Stimulated activated CD8-positive, alpha-beta memory T cell treated with anti-CD3 and anti-CD28 coated beads, Interleukin-7, amount 100 ng/mL, for 4 hours (primary cell): ENCODE data around the gene LEFTY1.

Source experiments
- DNase-seq, 2 donors: peaks; one replicate each; pipeline ENCODE4 v3.0.0-alpha.2; 2020; ENCODE audit warnings: low read depth in 2 of 2

The LEFTY1 gene

DNA sequence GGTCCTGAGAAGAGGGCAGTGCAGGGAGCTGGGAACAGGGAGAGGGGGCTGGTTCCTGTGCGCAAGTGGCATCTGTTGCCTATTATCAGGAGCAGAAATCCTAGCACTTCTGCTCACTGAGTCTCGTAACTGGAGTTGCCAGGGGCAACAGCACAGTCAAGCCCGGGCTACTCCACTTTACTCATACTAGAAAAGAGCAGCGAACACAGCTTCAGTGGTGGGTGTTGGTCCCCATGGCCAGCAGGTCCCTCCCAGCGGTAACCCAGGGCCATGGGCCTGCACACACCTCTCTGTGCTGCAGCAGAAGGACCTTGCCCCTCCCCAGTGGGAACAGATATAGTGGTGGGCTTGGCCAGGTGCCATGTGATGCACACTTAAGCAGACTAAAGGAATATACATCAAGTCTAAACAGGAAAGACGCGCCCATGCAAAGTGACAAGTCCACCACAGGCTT lies 26.6 kb upstream of the LEFTY1 start:
- no peak for DNase-seq

DNA sequence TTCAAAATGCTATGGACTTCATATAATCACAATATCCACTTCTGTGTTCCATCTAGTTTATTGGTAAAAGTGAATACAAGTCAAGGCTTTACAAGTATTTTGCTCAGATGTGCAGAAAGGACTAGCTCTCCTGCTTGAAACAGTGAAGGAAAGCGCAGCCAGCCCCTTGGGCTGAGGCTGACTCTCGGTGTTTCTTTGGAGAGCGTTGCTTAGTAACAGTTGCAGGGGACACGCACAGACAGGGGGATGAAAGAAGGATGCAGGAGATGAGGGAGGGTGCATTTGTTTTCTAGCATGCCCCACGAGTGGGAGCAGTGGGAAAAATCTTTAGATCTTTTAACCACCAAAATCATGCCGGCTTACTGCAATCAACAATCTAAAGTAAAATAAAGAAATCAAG lies 26.0 kb upstream of the LEFTY1 start:
- no peak for DNase-seq

DNA sequence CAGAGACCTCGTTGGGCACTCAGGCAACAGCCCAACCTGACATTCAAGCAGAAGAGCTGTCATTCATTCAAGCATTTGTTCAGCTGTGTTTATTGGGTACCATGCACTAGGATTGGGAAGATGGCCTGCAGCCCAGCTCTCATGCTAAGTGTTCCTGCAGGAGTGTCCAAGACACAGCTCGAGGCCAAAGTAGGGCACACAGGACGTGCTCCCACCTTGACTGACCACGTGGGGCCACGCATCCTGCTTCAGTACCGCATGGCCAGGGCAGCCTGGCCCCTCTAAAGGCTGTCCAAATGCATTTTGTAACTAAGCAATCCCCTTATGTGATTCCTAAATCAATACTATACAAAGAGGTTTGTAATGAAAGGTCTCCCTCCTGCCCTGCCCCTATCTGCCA lies 25.4 kb upstream of the LEFTY1 start:
- DNase-seq, result no peak

DNA sequence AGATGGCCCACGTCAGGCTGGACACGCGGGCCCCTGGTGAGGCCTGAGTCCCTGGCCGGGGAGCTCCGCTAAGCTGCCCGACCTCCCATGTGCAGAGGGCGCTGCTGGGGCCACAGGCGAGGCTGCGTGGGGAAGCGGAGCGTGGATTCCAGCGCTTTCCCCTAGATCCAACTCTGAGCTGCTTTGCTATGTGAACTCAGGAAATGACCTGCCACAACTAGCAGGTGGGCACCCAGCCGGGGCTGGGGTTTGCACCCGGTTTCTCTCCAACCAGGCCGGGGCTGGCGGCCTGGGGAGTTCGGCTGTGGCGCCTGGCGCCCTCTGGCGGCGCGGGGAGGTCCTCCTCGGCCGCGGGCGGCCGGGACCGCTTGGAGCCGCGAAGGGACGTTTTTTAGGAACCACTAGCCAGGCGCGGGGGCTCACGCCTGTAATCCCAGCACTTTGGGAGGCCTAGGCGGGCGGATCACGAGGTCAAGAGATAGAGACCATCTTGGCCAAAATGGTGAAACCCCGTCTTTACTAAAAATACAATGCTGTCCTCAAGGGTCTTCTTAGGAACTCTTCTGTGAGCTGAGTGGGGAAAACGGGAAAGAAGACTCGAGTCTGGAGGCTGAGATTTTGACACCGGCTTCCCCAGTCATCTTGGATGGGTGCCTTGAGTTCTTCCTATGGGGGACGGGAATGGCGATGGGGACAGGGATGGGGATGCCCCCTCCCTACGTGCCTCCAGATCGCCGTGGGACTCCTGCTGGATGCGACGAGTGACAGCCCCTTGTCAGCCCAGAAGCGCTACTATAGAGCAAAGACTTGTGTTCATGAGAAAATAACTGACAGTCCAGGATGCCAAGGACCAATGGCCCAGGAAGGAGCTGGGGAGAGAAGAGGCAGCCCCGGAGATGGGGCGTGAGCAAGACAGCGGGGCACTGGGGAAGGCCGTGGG lies 22.5 kb upstream of the LEFTY1 start:
- DNase-seq, result peak in 1 of 2 donors; percentile 54

DNA sequence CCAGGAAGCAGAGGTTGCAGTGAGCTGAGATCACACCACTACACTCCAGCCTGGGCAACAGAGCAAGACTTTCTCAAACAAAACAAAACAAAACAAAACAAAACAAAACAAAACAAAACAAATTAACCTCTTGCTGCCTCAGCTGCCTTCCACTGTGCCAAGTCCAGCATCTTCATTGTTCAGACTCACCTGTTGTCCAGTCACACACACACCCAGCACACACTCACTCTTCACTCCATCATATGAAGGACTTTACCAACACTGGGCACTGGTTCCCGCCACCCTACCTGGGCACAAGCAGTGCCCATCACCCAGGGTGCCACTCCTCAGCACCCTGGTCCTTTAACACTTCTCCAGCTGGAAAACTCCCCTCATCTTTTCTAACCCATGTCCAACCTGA lies 20.5 kb upstream of the LEFTY1 start:
- DNase-seq, result no peak

DNA sequence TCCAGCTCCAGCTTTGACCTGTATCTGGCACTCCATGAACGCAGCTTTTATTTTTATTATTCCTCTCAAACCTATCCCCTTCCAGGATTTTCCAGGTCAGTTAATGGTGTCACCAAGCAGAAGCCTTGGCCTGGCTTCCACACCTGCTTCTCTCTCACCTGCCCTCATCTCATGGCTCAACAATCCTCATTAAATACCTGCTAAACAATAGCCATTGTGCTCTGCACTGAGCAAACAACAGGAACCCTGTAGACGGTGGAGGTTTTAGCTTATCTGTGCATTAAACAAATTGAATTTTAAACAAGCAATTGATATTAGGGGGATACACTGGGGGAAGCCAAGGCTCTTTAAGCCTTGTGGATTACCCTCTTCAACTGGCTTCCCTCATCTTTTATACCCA lies 19.8 kb upstream of the LEFTY1 start:
- DNase-seq, result no peak

DNA sequence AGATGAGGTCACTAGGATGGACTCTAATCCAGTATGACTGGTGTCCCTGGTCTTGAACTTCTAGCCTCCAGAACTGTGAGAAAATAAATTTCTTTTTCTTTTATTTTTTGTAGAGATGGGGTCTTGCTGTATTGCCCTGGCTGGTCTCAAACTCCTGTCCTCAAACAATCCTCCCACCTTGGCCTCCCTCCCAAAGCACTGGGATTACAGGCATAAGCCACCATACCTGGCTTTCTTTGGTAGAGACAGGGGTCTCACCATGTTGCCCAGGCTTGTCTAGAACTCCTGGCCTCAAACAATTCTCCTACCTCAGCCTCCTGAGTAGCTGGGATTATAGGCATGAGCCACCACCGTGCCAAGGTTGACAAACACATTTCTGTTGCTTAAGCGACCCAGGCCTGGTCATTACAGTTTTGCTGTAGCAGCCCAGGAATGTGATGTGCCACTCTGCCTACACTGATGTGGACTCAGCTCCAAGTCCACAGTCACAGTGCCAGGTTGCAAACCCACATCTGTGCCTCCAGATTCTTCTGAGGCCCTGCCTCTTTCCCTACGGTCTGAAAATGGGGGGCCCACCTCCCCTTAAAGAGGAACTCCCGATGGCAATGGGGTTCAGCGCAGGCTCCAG lies 19.2 kb upstream of the LEFTY1 start:
- no peak for DNase-seq

DNA sequence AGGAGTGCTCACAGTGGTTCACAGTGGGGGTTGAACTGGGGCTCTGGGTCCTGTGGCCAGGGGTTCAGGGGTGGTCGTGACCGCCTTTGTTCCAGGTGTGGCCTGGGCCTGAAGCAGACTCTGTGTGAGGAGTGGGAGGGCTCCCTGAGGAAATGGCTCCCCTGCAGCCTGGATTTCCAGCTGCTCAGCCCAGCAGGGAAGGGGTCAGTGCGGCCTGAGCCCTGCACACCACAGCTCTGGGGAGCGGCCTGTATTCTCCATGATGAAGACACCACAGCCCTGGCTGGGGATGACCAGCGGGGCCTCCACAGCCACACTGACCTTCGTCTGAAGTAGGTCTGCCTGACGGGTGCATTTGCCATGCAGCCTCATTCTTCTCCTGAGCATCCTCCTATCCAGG lies 18.4 kb upstream of the LEFTY1 start:
- no peak for DNase-seq

DNA sequence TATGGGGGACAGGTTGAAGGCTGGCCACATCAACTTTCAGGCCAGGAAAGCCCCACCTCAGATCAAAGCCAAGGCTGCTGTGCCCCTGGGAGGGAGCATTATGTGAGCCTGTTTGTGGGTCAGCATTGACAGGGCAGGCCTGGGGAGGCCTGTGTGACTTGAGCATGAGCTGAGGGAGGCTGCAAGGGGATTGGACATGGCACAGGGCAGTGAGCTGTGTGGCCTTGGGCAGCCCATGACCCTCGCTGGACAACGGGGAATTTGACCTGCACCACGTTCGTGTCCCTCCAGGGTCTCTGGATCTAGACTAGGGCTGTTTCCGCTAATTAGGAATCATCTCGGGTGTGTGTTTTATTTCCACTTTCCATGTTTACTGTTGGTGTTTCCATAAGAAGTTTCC lies 17.5 kb upstream of the LEFTY1 start:
- no peak for DNase-seq

DNA sequence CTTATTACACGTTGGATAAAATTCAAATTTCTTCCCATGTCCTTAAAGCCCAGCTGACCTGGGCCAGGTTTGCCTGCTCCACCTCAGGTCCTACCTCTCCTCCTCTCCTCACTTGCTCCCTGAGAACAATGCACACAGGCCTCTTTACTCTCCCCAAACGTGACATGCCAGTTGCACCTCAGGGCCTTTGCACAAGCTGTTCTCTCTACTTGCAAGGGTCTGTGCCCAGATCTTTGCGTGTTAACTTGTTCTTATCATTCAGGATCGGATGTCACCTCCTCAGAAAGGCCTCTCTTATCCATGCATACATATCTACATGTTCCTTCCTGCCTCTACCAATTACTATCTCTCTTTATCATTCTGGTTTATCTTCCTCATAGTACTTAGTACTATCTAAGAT lies 14.7 kb upstream of the LEFTY1 start:
- DNase-seq, result no peak

DNA sequence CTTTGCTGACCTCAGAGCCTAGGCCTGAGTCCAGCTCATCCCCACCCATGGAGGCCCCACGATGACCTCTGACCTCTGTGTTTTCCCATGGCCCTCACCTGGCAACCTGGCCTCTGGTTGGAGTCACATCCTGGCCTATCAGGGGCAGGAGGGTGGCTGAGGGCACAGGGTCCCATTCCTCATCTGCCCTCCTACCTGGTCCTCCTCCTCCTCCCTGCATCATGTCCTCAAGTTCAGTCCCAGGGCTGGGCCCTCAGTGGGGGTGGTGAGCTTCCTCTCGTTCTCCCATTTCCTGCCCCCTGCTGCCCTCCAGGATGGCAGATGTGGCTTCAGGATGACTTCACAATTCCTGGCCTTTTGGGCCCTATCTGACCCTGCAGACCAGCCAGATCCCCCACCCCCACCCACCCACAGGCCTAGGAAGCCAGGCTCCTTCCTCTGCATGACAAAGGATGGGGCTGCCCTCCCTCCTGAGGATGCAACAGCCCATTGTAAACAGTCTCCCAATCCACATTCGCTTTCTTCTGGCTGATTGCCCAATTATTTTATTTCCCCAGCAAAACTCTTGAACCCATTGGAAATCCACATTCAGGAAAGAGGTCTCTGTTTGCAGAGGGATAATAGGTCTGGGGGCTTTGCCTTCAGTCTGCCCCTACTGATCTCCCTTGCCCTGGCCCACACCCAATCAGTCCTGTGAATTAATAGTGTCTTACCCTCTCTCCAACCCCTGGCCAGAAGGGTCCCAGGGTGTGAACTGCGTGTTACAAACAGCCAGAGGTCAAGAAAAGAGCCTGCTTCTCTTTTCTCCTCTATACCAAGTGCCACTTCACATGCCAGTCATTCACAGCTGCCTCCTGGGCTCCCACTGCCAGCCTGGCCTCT lies 10.3 kb upstream of the LEFTY1 start:
- no peak for DNase-seq

DNA sequence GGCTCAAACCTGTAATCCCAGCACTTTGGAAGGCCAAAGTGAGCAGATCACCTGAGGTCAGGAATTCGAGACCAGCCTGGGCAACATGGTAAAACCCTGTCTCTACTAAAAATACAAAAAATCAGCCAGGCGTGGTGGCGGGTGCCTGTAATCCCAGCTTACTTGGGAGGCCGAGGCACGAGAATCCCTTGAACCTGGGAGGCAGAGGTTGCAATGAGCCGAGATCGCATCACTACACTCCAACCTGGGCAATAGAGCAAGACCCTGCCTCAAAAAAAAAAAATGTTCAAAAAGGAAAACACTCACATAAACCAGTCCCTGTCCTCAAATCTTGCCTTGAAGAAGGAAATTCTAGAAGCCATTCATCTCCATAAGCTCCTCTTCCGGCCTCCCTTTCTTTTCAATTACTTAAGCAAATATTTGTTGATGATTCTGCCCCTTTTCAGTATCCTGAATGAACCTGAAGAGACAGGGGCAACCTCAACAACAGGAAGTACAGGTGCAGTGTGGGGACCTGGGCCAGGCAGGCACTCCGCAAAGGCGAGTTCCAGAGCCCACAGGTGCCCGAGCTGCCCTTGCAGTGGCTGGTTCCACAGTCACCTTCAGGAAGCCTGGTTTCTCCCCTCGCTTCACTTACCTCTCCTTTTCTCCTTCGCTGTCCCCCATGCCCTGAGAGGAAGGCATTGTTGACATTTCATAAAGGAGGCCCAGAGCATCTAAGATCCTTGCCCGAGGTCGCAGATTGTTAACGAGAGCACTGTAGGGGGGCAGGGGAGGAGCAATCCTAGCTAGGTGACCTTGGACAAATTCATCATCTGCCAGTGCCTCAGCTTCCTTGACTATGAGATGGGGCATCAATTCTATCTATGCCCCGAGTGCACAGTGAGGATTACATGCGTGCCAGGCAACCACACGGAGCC lies 8.9 kb upstream of the LEFTY1 start:
- no peak for DNase-seq

DNA sequence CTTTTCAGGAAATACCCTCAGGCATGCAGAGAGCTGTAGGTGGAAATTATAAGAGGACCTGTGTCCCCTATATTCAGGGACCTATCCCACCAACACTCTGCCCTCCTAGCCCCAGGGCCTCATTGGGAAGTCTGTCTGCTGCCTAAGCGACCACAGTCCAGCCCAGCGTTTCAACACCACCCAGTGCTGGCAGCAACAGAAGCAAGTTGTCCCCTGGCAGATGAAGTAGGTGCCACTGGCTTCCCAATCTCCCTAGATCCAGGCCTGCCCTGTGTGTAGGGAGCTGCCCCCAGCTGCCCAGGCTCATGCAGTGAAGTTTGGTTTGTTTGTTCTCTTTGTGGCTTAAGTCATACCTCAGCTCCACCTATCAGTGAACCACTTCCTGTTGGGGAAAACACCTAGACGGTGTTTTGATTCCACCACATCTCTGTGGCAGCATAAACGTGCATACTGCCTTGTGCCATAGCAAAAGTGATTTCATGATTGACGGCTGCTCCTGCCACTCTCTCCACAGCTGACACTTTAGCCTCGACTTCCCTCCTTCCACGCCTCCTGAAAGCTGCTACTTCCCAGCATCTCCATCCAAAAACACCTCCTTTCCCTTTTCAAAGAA lies 8.1 kb upstream of the LEFTY1 start:
- DNase-seq, result peak; percentile 41 to 56

DNA sequence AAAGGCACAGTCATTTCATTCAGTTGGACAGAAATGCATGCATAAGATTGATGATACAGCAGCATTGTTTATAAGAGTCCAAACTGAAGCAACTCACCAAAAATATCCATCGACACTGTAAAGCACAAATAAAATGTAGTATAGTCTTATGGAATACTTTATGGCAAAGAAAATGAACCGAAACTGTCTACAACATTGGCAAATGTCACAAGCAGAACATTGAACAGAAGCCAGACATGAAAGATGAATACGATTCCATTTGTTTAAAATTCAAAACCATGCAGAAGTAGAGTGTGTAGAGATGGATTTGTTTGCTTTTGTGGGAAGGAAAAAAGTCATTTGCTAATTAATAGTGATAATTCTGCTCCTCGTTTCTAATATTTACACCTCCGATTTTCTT lies 7.5 kb upstream of the LEFTY1 start:
- DNase-seq, result no peak

DNA sequence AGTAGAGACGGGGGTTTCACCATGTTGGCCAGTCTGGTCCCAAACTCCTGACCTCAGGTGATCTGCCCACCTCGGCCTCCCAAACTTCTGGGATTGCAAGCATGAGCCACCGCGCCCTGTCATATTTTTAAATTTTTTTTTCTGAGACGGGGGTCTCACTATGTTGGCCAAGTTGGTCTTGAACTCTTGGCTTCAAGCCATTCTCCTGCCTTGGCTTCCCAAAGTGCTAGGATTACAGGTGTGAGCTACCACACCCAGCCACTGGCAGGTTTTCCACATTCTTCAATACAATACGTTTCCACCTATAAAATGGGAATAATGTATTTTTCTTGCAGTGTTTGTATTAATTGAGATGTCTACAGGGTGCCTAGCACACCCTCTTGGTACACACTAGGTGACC lies 3.4 kb upstream of the LEFTY1 start:
- DNase-seq, result no peak

DNA sequence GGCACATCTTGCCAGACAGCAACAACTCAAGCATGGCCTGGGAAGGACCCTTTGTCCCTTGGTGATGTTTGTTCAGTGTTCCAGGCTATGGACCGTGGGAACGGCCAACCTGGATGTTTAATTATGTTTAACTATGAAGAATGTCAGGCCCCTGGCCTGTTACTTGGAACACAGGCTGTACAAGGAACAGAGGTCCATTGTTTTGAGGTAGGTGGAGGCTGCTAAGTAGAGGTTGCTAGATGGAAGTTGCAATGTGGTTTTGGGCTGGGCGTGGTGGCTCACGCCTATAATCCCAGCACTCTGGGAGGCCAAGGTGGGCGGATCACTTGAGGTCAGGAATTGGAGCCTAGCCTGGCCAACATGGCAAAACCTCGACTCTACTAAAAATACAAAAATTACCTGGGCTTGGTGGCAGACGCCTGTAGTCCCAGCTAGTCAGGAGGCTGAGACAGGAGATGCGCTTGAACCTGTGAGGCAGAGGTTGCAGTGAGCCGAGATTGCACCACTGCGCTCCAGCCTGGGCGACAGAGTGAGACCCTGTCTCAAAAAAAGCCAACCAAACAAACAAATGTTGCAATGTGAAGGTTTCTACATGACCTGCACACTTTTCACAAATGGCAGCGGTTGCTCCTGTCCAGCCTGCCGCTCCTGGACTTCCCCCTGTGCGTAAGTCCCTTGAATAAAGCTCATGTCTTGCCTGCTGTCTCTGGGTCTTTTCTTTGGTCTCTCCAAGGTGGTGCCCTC lies 2.5 kb upstream of the LEFTY1 start:
- DNase-seq, result no peak

DNA sequence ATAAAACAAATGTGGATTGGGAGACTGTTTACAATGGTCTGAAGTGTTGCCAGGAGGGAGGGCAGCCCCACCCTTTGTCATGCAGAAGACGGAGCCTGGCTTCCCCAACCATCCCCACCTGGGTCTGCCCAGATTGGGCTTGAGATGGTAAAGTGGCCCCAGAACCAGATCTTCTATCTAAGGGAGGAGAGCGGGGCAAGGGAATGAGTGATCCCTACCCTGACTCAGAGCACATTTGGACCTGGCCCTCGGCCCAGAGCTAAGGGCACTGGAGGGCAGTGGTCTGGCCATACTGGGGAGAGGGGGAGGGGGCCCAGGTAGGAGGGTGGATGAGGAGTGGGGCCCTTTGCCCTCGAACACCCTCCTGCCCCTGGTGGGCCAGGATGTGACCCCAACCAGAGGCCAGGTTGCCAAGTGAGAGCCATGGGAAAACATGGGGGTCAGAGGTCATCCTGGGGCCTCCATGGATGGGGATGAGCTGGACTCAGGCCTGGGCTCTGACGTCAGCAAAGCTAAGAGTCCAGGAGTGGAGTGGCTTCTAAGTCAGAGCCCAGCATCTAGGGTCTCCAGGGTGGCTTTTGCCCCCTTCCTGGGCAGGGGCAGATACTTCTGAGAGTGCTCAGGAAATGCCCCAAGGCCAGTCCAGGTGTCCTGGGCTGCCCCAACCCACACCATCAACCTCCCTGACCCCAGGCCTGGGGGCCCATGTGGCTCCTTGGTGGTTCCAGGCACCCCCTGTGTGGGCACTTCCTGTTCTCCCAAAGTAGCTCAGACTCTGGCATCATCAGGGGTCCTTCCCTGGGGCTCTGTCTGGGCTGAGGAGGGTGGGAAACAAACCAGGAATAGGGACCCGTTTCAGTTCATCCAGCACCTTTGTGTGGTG lies 1.6 kb upstream of the LEFTY1 start:
- DNase-seq, result no peak

DNA sequence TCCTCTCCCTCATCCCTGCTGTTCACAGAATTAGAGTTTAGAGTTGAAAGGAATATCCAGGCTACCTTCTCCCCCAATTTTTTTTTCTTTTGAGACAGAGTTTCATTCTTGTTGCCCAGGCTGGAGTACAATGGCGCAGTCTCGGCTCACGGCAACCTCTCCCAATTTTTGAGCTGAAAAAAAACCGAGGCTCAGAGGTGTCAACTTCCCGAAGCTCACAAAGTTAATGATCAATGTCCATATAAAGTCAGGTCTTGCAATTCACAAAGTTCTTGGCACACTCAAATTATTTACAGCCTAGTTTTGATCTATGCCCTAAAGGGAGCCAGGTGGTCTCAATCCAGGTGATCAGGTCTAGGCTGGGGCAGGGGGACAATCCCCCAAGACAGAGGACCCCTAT lies 797 bp upstream of the LEFTY1 start:
- DNase-seq, result no peak

DNA sequence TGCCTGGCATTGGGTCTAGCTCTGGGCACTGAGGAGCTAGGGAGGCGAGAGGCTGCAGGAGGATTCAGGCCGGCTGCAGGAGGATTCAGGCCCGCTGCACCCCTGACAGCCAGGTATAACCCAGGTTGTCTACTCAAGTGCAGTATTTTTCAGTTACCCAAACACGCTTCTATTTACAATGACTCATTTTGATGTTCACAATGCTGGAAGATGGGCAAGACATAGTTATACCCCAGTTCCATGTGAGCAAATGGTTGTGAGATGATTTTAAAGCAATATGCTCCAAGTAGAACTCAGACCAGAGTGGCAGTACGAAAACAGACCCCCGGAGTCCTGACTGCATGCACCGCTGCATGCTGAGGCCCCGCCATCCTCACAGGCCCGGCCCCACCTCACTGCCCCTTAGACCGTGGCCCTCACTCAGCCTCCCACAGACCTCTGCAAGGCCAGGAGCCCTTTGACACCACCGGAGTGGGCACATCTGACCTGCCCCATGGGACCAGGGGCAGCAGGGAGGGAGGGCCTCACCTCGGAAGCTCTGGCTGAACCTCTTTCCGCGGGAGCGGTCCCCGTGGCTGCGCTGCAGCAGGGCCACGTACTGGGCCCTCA lies 553 bp downstream of the LEFTY1 start:
- DNase-seq, result no peak
